ENCODE measurements around the gene LLGL2.

DNA sequence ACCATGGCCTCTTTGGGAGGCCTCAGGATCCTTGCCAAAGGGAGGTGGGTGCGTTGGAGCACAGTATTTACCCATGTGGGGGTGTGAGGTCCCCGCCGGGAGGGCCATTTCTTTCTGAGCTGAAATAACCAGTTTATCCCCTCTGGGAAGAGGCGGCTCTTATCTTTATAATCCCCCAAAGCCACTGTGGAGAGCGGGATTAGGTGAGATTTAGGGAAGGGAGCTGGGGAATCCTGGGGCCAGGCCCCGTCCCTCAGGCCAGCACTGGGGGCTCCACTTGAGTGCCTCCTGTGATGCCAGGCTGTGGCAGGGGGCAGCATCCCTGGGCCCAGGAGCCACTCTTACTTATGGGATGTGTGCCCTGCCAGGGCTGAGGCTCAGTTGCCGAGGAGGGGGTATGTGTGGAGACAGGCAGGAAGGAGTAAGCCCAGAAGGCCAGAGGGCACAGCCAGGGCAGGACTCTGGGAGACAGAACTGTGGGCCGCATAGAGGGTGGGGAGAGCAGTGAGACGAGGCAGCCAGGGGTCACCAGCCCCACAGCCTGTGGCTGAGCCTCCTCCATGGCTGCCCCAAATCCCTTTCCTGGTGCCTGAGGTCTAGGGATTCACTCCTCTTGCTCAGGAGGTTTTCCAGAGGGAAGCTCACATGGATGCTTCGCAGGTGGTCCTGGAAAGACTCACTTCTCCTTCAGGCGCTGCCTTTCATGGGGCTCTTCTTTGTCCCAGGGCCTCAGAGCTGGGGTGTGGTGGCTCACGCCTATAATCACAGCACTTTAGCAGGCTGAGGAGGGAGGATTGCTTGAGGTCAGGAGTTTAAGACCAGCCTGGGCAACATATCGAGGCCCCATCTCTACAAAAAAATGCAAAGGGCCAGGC lies 44.1 kb upstream of the LLGL2 start:
- TF ChIP-seq, protein P1, sequence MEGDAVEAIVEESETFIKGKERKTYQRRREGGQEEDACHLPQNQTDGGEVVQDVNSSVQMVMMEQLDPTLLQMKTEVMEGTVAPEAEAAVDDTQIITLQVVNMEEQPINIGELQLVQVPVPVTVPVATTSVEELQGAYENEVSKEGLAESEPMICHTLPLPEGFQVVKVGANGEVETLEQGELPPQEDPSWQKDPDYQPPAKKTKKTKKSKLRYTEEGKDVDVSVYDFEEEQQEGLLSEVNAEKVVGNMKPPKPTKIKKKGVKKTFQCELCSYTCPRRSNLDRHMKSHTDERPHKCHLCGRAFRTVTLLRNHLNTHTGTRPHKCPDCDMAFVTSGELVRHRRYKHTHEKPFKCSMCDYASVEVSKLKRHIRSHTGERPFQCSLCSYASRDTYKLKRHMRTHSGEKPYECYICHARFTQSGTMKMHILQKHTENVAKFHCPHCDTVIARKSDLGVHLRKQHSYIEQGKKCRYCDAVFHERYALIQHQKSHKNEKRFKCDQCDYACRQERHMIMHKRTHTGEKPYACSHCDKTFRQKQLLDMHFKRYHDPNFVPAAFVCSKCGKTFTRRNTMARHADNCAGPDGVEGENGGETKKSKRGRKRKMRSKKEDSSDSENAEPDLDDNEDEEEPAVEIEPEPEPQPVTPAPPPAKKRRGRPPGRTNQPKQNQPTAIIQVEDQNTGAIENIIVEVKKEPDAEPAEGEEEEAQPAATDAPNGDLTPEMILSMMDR (IDR thresholded peaks at IDR 0.05), result no peak
- TF ChIP-seq POLR2A (IDR thresholded peaks at IDR 0.05), result no peak

Data from thyroid gland (tissue), 4 donors.